HepG2 (cell line): ENCODE results near the gene MED9. TPM values are rescaled to one million over a fixed set of nuclear protein-coding genes. Genes with fewer than 3 reads are reported as not detected.

Source experiments
- AGO1 ChIP-seq: fragments of 200-400 bp; formaldehyde crosslinking; IDR thresholded peaks from 2 replicates; pipeline ENCODE4 v1.6.1; 2017; ENCODE audit warnings: mild to moderate bottlenecking, low read depth, low read length, moderate library complexity; ENCODE audit not compliant: poor library complexity, severe bottlenecking
- CC2D1A ChIP-seq: sonication (generic); formaldehyde crosslinking; IDR thresholded peaks from 2 replicates; pipeline ENCODE4 v1.8.1; 2023; ENCODE audit warnings: mild to moderate bottlenecking, missing genetic modification reagents
- FOXA3 ChIP-seq: IDR thresholded peaks from 2 replicates; pipeline ENCODE4 v1.6.1; 2016; ENCODE audit warnings: missing genetic modification reagents, missing compliant biosample characterization
- HNF1B ChIP-seq: sonication (generic); formaldehyde crosslinking; IDR thresholded peaks from 2 replicates; pipeline ENCODE4 v1.5.1; 2020; ENCODE audit warnings: mild to moderate bottlenecking, moderate library complexity, missing genetic modification reagents
- KMT2B ChIP-seq: IDR thresholded peaks from 2 replicates; pipeline ENCODE4 v1.6.1; 2016; ENCODE audit warnings: missing genetic modification reagents, missing compliant biosample characterization
- NFYB ChIP-seq: sonication (generic); formaldehyde crosslinking; IDR thresholded peaks from 2 replicates; pipeline ENCODE4 v1.4.0; 2020; ENCODE audit warnings: missing genetic modification reagents
- PAF1 ChIP-seq: IDR thresholded peaks from 2 replicates; pipeline ENCODE4 v1.6.1; 2016; ENCODE audit warnings: missing genetic modification reagents, missing compliant biosample characterization
- POLR2G ChIP-seq: fragments of 200-400 bp; formaldehyde crosslinking; IDR thresholded peaks from 2 replicates; pipeline ENCODE4 v1.6.1; 2018; ENCODE audit warnings: mild to moderate bottlenecking, low read depth, low read length, moderate library complexity
- SIX1 ChIP-seq: sonication (generic); formaldehyde crosslinking; IDR thresholded peaks from 2 replicates; pipeline ENCODE4 v1.4.0; 2020; ENCODE audit warnings: missing genetic modification reagents, borderline replicate concordance
- ZBED4 ChIP-seq: sonication (generic); formaldehyde crosslinking; IDR thresholded peaks from 2 replicates; pipeline ENCODE4 v1.4.0; 2020; ENCODE audit warnings: missing genetic modification reagents, borderline replicate concordance
- ZBTB33 ChIP-seq: sonication (generic); formaldehyde crosslinking; IDR thresholded peaks from 2 replicates; pipeline ENCODE4 v1.4.0; 2020; ENCODE audit warnings: missing genetic modification reagents
- ZFAT ChIP-seq: sonication (generic); formaldehyde crosslinking; conservative IDR thresholded peaks from 2 replicates; pipeline ENCODE4 v1.8.1; 2023; ENCODE audit warnings: missing genetic modification reagents, inconsistent platforms
- ZNF224 ChIP-seq: sonication (generic); formaldehyde crosslinking; IDR thresholded peaks from 2 replicates; pipeline ENCODE4 v1.5.0; 2020; ENCODE audit warnings: mild to moderate bottlenecking, missing genetic modification reagents
- ZNF784 ChIP-seq: sonication (generic); formaldehyde crosslinking; IDR thresholded peaks from 2 replicates; pipeline ENCODE4 v1.5.1; 2020; ENCODE audit warnings: missing genetic modification reagents, mild to moderate bottlenecking, borderline replicate concordance
- polyA plus RNA-seq, 8 experiments: library from polyadenylated mRNA; depleted of rRNA in 3 of 8; stranded (reverse) in 7 of 8; unstranded in 1 of 8; fragments of >200 nt; fragmentation: Illumina TruSeq in 4 of 8; extraction: Trizol in 4 of 8; gene quantifications; 2 replicates each; pipeline versions ENCODE4 v1.2.1 to v1.2.3, GENCODE V29; 2011 to 2016; ENCODE audit warnings: low read depth in 4 of 8, missing spikeins in 1 of 8, mixed read lengths in 1 of 8; ENCODE audit not compliant: insufficient read depth in 1 of 8
- total RNA-seq, 5 experiments: library from RNA; depleted of rRNA; stranded (reverse); fragments of >200 nt; fragmentation: Illumina TruSeq; extraction: Trizol; gene quantifications; 2 replicates each; pipeline ENCODE4 v1.2.3, GENCODE V29; 2016; ENCODE audit warnings: low read depth in 1 of 5
- TF ChIP-seq, protein P1 (sequence below): sonication (generic); formaldehyde crosslinking; IDR thresholded peaks from 2 replicates; pipeline ENCODE4 v1.5.1; 2020; ENCODE audit warnings: missing genetic modification reagents, mild to moderate bottlenecking, borderline replicate concordance
- TF ChIP-seq, protein P2 (sequence below): sonication (generic); formaldehyde crosslinking; IDR thresholded peaks from 2 replicates; pipeline ENCODE4 v1.8.0; 2022; ENCODE audit warnings: mild to moderate bottlenecking, missing genetic modification reagents, moderate library complexity

Gene MED9
- total and polyA plus RNA-seq, 2 of the 13 experiments (the other 11 are each of a cell fraction or from before 2014, with no cell fraction given) = 11.9 to 15.1 TPM

DNA sequence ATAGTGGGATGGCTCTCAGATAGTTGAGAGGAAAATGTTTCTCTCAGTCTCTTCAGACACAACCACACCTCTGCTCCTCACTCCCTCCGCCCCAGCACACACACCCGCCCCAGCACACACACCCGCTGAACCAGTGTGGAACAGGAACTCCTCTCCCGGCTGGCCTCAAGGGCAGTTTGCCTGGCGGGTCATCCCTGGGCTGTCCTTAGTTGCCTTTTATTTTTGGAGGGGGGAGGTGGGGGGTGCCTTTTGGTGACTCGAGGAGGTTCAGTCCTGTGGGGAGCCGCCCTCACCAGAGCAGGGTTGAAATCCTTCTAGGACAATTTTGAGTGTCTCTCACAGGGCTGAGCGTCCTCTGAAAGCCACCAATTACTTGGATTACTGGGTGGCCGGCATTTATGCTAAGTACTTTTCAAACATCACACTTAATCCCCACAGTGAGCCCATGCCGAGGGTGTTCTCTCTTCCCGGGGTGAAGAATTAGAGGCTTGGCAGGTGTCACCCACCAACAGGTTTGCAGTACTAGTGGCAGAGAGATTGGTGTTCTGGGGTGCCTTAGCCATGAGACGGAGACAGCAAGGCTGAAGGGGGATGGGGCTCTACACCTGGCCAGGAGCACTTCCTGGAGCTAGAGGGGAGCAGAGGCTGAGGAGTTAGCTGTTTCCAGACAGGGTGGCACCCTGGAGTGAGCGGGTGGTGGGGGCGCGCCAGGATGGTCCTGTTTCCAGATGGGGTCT is 16.6 kb downstream of the MED9 start (continued):
- TF ChIP-seq HNF1B (CRISPR knock-in tag) (no peak), ZNF784 (CRISPR knock-in tag) (no peak), AGO1 (peak; percentile 60), POLR2G (peak; percentile 56; the same call in 1 of the 2 replicates), KMT2B (CRISPR knock-in tag) (no peak), FOXA3 (CRISPR knock-in tag) (no peak), PAF1 (CRISPR knock-in tag) (no peak), CC2D1A (CRISPR knock-in tag) (no peak), NFYB (CRISPR knock-in tag) (no peak), SIX1 (no peak), ZNF224 (CRISPR knock-in tag) (no peak), ZBTB33 (CRISPR knock-in tag) (peak; percentile 90), ZFAT (CRISPR knock-in tag) (no peak), ZBED4 (no peak)
- TF ChIP-seq, protein P1, sequence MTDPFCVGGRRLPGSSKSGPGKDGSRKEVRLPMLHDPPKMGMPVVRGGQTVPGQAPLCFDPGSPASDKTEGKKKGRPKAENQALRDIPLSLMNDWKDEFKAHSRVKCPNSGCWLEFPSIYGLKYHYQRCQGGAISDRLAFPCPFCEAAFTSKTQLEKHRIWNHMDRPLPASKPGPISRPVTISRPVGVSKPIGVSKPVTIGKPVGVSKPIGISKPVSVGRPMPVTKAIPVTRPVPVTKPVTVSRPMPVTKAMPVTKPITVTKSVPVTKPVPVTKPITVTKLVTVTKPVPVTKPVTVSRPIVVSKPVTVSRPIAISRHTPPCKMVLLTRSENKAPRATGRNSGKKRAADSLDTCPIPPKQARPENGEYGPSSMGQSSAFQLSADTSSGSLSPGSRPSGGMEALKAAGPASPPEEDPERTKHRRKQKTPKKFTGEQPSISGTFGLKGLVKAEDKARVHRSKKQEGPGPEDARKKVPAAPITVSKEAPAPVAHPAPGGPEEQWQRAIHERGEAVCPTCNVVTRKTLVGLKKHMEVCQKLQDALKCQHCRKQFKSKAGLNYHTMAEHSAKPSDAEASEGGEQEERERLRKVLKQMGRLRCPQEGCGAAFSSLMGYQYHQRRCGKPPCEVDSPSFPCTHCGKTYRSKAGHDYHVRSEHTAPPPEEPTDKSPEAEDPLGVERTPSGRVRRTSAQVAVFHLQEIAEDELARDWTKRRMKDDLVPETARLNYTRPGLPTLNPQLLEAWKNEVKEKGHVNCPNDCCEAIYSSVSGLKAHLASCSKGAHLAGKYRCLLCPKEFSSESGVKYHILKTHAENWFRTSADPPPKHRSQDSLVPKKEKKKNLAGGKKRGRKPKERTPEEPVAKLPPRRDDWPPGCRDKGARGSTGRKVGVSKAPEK (CRISPR knock-in tag) = no peak
- TF ChIP-seq, protein P2, sequence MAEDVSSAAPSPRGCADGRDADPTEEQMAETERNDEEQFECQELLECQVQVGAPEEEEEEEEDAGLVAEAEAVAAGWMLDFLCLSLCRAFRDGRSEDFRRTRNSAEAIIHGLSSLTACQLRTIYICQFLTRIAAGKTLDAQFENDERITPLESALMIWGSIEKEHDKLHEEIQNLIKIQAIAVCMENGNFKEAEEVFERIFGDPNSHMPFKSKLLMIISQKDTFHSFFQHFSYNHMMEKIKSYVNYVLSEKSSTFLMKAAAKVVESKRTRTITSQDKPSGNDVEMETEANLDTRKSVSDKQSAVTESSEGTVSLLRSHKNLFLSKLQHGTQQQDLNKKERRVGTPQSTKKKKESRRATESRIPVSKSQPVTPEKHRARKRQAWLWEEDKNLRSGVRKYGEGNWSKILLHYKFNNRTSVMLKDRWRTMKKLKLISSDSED = no peak
